Gastroesophageal sphincter (tissue), 4 donors: Measurements from ENCODE around the gene SMAD9. TPM values are rescaled to one million over a fixed set of nuclear protein-coding genes. Genes with fewer than 3 reads are reported as not detected.
A peak's percentile ranks its signal among the peaks of the same experiment; 100 is the strongest.

Experiments used
- ATAC-seq: fragments of 150-250 bp; one replicate; pipeline ENCODE4 v1.9.1; 2016; ENCODE audit warnings: mild to moderate bottlenecking, moderate library complexity
- H3K27ac ChIP-seq, 4 donors: fragments of 200-600 bp; sonication (generic) in 3 of 4; 1 replicate in 3 of 4; 2 replicates in 1 of 4; pipeline ENCODE4 v1.5.1; 2016 to 2019
- H3K27me3 ChIP-seq: fragments of 200-600 bp; sonication (generic); one replicate; pipeline ENCODE4 v1.5.1; 2019
- H3K36me3 ChIP-seq, 2 donors: fragments of 200-600 bp; sonication (generic); one replicate each; pipeline ENCODE4 v1.5.1; 2019; ENCODE audit warnings: control low read depth in 1 of 2
- H3K4me1 ChIP-seq, 3 donors: fragments of 200-600 bp; sonication (generic); 1 replicate in 2 of 3; 2 replicates in 1 of 3; pipeline ENCODE4 v1.5.1; 2016 to 2019; ENCODE audit warnings: control low read depth in 2 of 3
- H3K4me3 ChIP-seq, 2 donors: fragments of 200-600 bp; sonication (generic); one replicate each; pipeline ENCODE4 v1.5.1; 2019; ENCODE audit warnings: mild to moderate bottlenecking in 1 of 2, moderate library complexity in 1 of 2
- H3K9me3 ChIP-seq, 3 donors: fragments of 200-600 bp; sonication (generic); one replicate each; pipeline ENCODE4 v1.5.1; 2017 to 2019; ENCODE audit warnings: control low read depth in 2 of 3
- EP300 ChIP-seq: sonication (generic); formaldehyde crosslinking; IDR thresholded peaks from one replicate; pipeline ENCODE4 v1.6.1; 2017; ENCODE audit warnings: antibody characterized with exemption, mild to moderate bottlenecking
- POLR2A ChIP-seq, 2 donors: fragments of 450-650 bp; IDR thresholded peaks; one replicate each; pipeline ENCODE4 v1.6.1; 2017; ENCODE audit warnings: antibody characterized with exemption in 2 of 2, mild to moderate bottlenecking in 2 of 2, moderate library complexity in 1 of 2
- POLR2AphosphoS5 ChIP-seq: sonication (generic); formaldehyde crosslinking; IDR thresholded peaks from one replicate; pipeline ENCODE4 v1.6.1; 2017; ENCODE audit warnings: antibody characterized with exemption
- WGBS, 2 donors: methylation state at CpG; one replicate each; pipeline ENCODE4 v1.1.5; 2018; ENCODE audit warnings: low coverage in 1 of 2; 5-methylcytosine and 5-hydroxymethylcytosine counted together
- total RNA-seq, 4 donors: library from RNA; depleted of rRNA; stranded (reverse); fragments of >200 nt; gene quantifications; one replicate each; pipeline ENCODE4 v1.1.0, GENCODE V29; 2016
- TF ChIP-seq, protein P1 (sequence below), 4 experiments: fragments of 200-600 bp in 2 of 4; fragments of 450-650 bp in 2 of 4; sonication (generic) in 1 of 4; IDR thresholded peaks; one replicate each; pipeline ENCODE4 v1.5.1; 2017 to 2019; ENCODE audit warnings: antibody characterized with exemption in 4 of 4, mild to moderate bottlenecking in 2 of 4, moderate library complexity in 2 of 4

SMAD9 gene
- total RNA-seq, 4 donors from 2014 or later = 47.3 to 93.7 (median 59.7) TPM

DNA sequence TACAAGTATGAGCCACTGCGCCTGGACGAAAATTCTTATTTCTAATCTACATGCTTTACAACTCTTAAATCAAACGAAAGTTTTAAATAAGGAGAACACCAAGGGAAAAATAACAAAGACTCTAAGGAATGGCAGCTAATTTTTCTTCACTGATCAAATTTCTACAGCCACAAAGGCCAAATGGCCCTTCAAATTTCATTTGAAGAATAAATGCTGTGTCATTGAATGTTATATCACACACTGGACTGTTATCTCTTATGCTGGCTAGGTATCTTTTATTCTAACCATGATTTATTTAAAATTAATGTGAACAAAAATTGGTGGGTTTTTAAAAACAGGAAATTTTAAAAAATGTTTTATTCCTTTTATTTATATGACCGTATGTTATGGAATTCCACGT, 14.1 kb downstream of the SMAD9 start:
- TF ChIP-seq EP300 (no peak), POLR2AphosphoS5 (no peak), POLR2A (IDR thresholded peaks at IDR 0.05) (no peak)
- TF ChIP-seq, protein P1, sequence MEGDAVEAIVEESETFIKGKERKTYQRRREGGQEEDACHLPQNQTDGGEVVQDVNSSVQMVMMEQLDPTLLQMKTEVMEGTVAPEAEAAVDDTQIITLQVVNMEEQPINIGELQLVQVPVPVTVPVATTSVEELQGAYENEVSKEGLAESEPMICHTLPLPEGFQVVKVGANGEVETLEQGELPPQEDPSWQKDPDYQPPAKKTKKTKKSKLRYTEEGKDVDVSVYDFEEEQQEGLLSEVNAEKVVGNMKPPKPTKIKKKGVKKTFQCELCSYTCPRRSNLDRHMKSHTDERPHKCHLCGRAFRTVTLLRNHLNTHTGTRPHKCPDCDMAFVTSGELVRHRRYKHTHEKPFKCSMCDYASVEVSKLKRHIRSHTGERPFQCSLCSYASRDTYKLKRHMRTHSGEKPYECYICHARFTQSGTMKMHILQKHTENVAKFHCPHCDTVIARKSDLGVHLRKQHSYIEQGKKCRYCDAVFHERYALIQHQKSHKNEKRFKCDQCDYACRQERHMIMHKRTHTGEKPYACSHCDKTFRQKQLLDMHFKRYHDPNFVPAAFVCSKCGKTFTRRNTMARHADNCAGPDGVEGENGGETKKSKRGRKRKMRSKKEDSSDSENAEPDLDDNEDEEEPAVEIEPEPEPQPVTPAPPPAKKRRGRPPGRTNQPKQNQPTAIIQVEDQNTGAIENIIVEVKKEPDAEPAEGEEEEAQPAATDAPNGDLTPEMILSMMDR (IDR thresholded peaks at IDR 0.05) = no peak
- H3K27me3 ChIP-seq = no peaks in the 10 kb centered on the region
- 88 to 92% methylated on average over 5 of the region's 5 CpGs for WGBS, 2 donors
- no peaks in the 10 kb centered on the region for H3K9me3 ChIP-seq
- H3K4me3 ChIP-seq = no peak overlapping the region
- ATAC-seq = no peak
- peaks cover 0 to 7% (median 0%) of the 10 kb centered on the region in 3 donors for H3K4me1 ChIP-seq
- H3K27ac ChIP-seq = no peak overlapping the region
- no peaks in the 10 kb centered on the region for H3K36me3 ChIP-seq

DNA sequence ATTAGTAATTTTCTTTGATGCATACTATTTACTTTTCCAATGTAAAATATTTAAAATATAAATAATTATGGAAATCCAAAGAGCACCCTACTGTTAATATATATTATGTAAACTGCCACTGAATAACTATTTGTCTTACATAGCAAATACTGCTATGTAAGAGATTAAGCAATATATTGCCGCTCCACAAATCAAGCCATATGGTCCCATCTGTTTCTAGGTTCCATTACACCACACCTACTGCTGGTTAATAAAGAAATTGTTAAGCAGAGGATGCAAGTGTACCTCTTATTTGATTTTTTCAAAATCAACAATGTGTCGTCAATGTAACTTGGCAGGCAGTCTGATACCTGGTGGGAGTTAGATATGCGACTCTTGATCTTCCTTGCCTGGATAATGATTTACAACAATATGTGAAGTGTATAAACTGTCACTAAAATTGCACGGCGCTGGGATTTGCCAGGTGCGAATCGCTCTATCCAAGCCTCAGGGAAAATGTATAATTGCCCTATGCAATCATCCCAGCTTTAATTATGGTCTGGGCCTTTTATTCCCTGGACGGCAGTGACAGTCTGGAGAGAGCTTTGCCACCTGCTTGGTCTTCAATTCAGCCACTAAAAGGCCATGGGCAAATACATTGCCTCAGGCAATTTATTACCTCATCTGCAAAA, 16.0 kb downstream of the SMAD9 start:
- no peaks in the 10 kb centered on the region for H3K27me3 ChIP-seq
- no peak for ATAC-seq
- H3K4me3 ChIP-seq = no peak overlapping the region
- H3K36me3 ChIP-seq = no peaks in the 10 kb centered on the region
- no peak overlapping the region for H3K27ac ChIP-seq
- WGBS, 2 donors = 78 to 80% methylated on average over 8 of the region's 8 CpGs
- H3K9me3 ChIP-seq = peaks cover 0 to 8% (median 0%) of the 10 kb centered on the region in 3 donors
- peaks cover 0 to 3% (median 0%) of the 10 kb centered on the region in 3 donors for H3K4me1 ChIP-seq
- TF ChIP-seq POLR2AphosphoS5 (no peak), EP300 (no peak), POLR2A (IDR thresholded peaks at IDR 0.05) (no peak)
- TF ChIP-seq, protein P1 (IDR thresholded peaks at IDR 0.05) = no peak

DNA sequence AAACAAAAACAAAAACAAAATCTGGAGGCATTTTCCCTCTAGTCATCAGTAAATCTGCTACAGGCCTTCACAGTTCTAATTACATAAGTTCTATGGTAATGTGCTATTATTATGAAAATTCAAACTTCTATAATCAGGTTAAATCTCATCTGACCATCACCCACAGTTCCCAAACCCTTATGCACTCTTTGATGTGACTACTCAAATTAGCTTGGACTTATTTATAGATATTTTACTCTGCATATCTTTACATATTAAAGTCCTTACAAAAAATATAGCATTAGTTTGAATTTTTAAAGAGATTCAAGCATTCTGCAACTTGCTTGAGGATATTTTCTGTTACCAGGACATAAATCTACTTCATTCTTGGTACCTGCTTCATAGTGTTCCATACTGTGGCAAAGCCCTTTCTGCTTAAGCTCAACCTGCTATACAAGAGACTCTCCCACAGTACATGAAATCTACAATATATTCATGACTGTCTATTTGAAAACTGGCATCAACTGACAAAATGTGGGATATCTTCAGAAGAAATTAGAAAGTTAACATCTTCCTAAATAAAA, 22.9 kb downstream of the SMAD9 start:
- H3K9me3 ChIP-seq = peaks cover 0 to 12% (median 0%) of the 10 kb centered on the region in 3 donors
- TF ChIP-seq POLR2AphosphoS5 (no peak), EP300 (no peak), POLR2A (IDR thresholded peaks at IDR 0.05) (no peak)
- TF ChIP-seq, protein P1 (IDR thresholded peaks at IDR 0.05) = no peak
- peaks cover 0 to 5% (median 1%) of the 10 kb centered on the region in 3 donors for H3K4me1 ChIP-seq
- no peak for ATAC-seq
- H3K27ac ChIP-seq = no peak overlapping the region
- no peak overlapping the region for H3K4me3 ChIP-seq
- H3K36me3 ChIP-seq = no peaks in the 10 kb centered on the region
- no peaks in the 10 kb centered on the region for H3K27me3 ChIP-seq

DNA sequence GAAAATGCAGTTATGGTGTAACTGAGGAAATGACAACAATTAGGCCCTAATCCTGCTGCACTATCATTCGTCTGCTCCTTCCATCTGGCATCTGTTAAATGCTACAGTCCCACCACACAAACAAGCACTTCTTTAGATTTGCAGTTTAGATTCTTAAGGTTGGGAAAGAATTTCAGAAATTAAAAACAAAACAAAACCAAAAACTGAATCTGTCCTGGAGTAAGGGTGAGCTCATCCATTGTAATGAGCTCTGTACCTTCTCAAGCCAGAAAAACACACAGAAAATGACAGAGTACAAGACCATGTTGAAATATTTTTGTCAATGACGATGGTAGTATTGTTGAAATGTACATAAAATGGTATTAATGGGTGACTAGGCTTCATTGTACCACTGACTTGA, 28.3 kb downstream of the SMAD9 start:
- WGBS, 2 donors = 46 to 60% methylated on average over 2 of the region's 2 CpGs
- TF ChIP-seq, protein P1 (IDR thresholded peaks at IDR 0.05) = no peak
- no peak for TF ChIP-seq EP300
- TF ChIP-seq POLR2AphosphoS5 = no peak
- TF ChIP-seq POLR2A (IDR thresholded peaks at IDR 0.05) = no peak
- no peak for ATAC-seq

DNA sequence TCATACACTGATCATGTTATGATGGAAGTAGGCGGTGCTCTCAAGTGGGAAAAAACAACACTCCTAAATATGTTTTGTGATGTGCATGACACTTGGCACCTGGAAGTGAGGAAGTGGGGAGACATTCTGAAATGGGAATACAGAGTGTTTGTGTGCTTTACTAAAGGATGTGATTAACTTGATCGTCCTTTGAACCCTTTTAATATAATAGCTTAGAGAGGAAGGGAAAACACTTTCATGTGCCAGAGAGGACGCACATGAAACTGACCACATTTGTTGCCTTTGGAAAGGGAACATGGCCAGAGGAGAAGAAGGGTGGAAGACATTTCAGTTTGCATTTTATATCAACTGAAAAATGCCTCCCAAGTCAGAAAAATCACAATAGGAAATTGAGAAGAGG, 31.4 kb downstream of the SMAD9 start:
- Histone ChIP-seq H3K4me1 (peaks cover 0 to 39% (median 12%) of the 10 kb centered on the region in 3 donors), H3K4me3 (no peak overlapping the region), H3K27me3 (no peaks in the 10 kb centered on the region), H3K27ac (peak overlapping the region in 2 of 4 donors; percentile 53), H3K9me3 (no peaks in the 10 kb centered on the region), H3K36me3 (no peaks in the 10 kb centered on the region)
- 59 to 69% methylated on average over 3 of the region's 3 CpGs for WGBS, 2 donors
- TF ChIP-seq POLR2A (IDR thresholded peaks at IDR 0.05) = no peak
- no peak for TF ChIP-seq POLR2AphosphoS5
- no peak for TF ChIP-seq EP300
- TF ChIP-seq, protein P1 (IDR thresholded peaks at IDR 0.05) = no peak
- ATAC-seq = peak; percentile 28

More for the DNA sequence above, 28.3 kb downstream of the SMAD9 start:
- H3K4me1 ChIP-seq = peaks cover 0 to 37% (median 12%) of the 10 kb centered on the region in 3 donors
- H3K27ac ChIP-seq = no peak overlapping the region
- H3K9me3 ChIP-seq = no peaks in the 10 kb centered on the region
- no peaks in the 10 kb centered on the region for H3K27me3 ChIP-seq
- H3K4me3 ChIP-seq = no peak overlapping the region
- no peaks in the 10 kb centered on the region for H3K36me3 ChIP-seq
